ENCODE data around the gene COX19.
"Not testable (repeated sequence)": the region's sequence is repeated elsewhere in the genome, so short reads cannot be mapped to it uniquely, and the experiment has no call there.

COX19 gene

GRCh38 chr7:1009747-1010146 lies 34.4 kb upstream of the COX19 start:
- DNase-seq, result no peak

GRCh38 chr7:1008733-1009363 lies 33.5 kb upstream of the COX19 start:
- no peak for DNase-seq

GRCh38 chr7:1007901-1008300 lies 32.6 kb upstream of the COX19 start:
- no peak for DNase-seq

- no peak for DNase-seq
Observed at GRCh38 chr7:1005303-1005702, 30.0 kb upstream of the COX19 start.

GRCh38 chr7:1004018-1004852 lies 28.9 kb upstream of the COX19 start:
- no peak for DNase-seq

- DNase-seq, result not testable (repeated sequence)
Observed at GRCh38 chr7:1002445-1002844, 27.1 kb upstream of the COX19 start.

- not testable (repeated sequence) for DNase-seq
Observed at GRCh38 chr7:1002026-1002425, 26.7 kb upstream of the COX19 start.

GRCh38 chr7:1001069-1001770 lies 25.9 kb upstream of the COX19 start:
- not testable (repeated sequence) for DNase-seq

- DNase-seq, result no peak
Observed at GRCh38 chr7:999941-1000935, 24.9 kb upstream of the COX19 start.

GRCh38 chr7:999149-999879 lies 24.0 kb upstream of the COX19 start:
- no peak for DNase-seq

GRCh38 chr7:997404-998395 lies 22.4 kb upstream of the COX19 start:
- no peak for DNase-seq

GRCh38 chr7:996079-996872 lies 20.9 kb upstream of the COX19 start:
- DNase-seq, result no peak

- no peak for DNase-seq
Observed at GRCh38 chr7:995571-995970, 20.2 kb upstream of the COX19 start.

- no peak for DNase-seq
Observed at GRCh38 chr7:994592-995308, 19.4 kb upstream of the COX19 start.

- peak; percentile 96 for DNase-seq
Observed at GRCh38 chr7:992709-993607, 17.6 kb upstream of the COX19 start.

GRCh38 chr7:991729-992656 lies 16.6 kb upstream of the COX19 start:
- DNase-seq, result no peak
